Fibroblast of skin of right quadriceps (primary cell): Measurements from ENCODE around the gene HIPK4.
"Not testable (repeated sequence)": the region's sequence is repeated elsewhere in the genome, so short reads cannot be mapped to it uniquely, and the experiment has no call there.

ENCODE experiments used
- DNase-seq: peaks from one replicate; pipeline ENCODE4 v3.0.0-alpha.2; 2013

The HIPK4 gene, protein sequence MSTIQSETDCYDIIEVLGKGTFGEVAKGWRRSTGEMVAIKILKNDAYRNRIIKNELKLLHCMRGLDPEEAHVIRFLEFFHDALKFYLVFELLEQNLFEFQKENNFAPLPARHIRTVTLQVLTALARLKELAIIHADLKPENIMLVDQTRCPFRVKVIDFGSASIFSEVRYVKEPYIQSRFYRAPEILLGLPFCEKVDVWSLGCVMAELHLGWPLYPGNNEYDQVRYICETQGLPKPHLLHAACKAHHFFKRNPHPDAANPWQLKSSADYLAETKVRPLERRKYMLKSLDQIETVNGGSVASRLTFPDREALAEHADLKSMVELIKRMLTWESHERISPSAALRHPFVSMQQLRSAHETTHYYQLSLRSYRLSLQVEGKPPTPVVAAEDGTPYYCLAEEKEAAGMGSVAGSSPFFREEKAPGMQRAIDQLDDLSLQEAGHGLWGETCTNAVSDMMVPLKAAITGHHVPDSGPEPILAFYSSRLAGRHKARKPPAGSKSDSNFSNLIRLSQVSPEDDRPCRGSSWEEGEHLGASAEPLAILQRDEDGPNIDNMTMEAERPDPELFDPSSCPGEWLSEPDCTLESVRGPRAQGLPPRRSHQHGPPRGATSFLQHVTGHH

DNA sequence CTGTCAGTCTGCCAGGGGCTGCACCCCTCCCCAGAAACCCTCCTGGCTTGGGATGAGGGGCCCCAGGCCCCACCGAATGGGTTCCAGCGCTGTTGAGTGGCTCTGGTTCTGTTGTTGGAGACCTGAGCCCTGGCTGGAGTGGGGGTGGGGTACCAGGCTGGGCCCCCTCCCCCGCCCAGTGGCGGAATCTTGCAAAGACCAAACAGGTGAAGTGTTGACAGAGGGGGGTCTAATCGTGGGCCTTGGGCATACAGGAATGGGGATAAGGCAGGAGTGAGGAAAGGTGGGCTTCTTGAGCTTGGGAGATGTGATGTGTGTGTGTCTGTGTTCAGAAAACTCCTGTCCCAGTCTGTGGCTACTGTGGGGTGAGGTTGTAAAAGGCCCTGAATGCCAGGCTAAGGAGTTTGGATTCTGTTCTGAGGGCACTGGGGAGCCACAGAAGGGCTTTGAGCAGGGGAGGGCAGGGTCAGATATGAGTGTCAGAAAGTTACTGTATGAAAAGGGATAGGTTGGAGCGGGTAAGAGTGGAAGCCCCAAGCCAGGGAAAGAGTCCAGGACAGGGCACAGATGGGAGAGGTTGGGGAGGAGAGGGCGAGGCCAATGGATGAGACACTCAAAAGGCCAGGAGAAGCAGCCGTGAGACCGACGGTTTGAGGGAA is at the start of gene HIPK4:
HIPK4 (minus strand) TSS at position 98 of the 659 bp plus-strand sequence. CDS start 279 bp downstream, outside the sequence.
- no peak for DNase-seq

DNA sequence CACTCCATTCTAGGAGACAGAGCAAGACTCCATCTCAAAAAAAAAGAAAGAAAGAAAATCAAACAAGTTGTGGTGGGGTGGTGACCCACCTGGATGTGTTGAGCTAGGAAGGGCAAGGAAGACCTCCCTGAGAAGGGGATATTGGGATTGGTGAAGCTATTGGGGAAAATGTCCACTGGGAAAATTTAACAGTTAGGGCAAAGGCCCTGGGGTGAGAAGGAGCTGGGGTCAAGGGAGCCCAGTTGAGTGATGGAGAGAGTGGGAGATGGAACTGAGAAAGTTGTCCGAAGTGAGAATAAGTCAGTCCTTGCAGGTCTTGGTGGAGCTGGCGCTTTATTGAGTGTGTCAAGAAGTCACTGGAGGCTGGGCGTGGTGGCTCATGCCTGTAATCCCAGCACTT is 48.3 kb upstream of the HIPK4 start:
- no peak for DNase-seq

DNA sequence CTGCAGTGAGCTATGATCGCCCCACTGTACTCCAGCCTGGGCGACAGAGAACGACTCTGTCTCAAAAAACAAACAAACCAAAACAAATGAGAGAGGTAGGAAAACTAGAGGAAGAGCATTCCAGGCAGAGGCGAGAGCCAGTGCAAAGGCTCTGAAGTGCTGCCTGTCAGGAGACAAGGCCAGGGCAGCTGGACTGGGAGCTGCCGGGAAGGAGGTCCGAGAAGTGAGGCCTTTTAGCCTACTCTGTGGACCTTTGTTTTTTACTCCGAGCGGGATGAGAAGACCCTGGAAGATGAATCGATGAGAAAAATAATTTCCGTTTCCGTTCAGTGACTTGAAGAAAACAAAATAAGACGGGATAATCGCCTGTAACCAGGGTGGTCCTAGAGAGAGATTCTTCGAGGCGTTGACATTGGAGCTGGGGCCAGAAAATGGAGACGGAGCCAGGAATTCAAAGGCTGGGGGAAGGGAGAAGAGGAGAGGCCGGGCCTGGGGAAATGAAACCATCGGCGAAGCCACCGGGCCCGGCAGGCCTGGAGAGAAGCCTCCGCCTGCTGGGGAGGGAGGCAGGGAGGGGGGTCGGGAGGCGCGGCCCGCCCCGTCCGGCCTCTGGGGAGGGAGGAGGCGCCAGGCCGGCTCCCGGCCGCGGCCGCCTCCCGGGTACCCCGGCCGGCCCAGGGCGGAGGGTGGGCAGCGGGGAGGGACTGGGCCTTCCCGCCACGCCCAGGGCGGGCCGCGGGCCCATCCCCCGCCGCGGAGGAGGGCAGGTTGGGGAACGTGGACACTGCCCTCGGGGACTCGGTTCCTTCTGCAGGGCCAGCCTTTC is 43.6 kb upstream of the HIPK4 start:
- DNase-seq: peak; percentile 92

DNA sequence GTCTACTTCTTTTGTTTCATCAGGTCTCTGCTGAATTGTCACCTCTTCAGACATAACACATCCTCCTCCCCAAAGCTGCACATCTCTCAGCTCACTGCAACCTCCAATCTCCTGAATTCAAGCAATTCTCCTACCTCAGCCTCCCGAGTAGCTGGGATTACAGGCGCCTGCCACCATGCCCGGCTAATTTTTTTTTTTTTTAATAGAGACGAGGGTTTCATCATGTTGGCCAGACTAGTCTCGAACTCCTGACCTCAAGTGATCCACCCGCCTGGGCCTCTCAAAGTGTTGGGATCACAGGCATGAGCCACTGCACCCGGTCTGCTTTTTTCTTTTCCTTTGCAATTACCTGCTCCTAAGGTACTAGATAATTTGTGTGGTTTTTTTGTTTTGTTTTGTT is 42.8 kb upstream of the HIPK4 start:
- DNase-seq: not testable (repeated sequence)

DNA sequence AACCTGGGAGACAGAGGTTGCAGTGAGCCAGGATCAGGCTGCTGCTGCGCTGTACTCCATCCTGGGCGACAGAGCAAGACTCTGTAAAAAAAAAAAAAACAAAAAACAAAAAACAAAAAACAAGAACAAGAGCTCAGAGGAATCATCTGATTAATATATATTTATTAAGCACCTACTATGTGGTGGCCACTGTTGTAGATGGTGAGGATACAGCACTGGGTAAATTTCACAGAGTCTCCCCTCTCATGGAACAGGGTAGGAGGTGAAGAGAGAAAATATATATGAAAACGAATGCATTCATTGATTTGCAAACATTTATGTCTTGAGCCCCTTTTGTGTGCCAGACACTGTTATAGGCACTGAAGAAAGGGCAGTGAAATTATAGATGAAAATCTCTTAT is 41.7 kb upstream of the HIPK4 start:
- DNase-seq: no peak

DNA sequence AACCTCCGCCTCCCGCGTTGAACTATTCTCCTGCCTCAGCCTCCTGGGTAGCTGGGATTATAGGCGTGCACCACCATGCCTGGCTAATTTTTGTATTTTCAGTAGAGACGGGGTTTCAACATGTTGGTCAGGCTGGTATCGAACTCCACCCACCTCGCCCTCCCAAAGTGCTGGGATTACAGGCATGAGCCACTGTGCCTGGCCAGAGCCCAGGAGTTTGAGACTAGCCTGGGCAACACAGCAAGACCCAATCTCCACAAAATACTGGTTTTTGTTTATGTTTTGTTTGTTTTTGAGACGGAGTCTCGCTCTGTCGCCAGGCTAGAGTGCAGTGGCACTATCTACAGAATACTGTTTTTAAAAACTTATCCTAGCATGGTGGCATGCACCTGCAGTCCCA is 40.3 kb upstream of the HIPK4 start:
- not testable (repeated sequence) for DNase-seq

DNA sequence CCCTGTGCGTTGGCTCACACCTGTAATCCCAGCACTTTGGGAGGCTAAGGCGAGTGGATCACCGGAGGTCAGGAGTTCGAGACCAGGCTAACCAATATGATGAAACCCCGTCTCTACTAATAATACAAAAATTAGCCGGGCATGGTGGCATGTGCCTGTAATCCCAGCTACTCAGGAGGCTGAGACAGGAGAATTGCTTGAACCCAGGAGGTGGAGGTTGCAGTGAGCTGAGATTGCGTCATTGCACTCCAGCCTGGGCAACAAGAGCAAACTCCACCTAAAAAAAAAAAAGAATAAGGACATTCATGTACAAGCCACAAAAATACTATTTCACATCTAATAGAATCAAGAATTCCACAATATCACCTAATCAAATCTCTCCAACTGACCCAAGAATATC is 38.2 kb upstream of the HIPK4 start:
- DNase-seq: not testable (repeated sequence)

DNA sequence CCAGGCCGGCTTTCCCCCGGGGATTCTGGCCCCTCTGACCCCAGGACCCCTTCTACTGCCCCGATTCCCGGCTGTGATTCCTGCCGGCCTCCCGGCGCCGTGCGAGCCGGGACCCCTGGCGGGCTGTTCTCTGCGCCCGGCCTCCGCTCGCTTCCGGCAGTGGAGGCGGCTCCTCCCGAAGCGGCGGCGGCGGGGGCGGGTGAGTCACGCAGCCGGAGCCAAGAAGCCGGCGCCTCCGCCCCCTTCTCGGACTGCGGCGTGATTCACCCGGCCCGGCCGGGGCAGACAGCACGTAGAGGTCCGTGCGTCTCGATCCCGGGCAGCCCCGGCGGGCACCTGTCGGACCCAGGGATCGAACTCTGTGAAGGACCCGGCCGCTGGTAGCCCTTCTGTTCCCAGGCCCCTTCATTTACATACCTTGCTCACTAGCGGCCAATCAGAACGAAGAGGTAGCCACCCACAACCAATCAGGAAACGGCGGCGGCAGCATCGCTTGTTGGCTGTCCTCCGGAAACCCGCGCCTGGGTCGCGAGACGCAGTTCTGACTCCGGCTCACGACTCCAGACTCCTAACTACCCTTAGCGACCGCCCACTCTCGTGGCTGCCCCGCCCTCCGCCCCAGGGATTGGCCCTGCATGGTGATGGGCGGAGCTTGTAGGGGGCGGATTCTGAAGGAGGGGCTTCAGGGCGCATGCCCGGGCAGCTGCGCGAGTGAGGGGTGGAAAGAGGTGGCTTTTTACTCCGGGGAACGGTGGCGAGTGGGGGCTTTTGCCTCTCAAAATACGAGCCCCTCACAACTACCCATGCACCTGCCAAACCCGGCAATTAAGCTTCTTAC is 35.7 kb upstream of the HIPK4 start, which contains the start of gene SERTAD1:
SERTAD1 (minus strand) TSS at position 543 of the 838 bp plus-strand sequence. CDS start 2,446 bp downstream, outside the sequence.
- DNase-seq: peak; percentile 99

DNA sequence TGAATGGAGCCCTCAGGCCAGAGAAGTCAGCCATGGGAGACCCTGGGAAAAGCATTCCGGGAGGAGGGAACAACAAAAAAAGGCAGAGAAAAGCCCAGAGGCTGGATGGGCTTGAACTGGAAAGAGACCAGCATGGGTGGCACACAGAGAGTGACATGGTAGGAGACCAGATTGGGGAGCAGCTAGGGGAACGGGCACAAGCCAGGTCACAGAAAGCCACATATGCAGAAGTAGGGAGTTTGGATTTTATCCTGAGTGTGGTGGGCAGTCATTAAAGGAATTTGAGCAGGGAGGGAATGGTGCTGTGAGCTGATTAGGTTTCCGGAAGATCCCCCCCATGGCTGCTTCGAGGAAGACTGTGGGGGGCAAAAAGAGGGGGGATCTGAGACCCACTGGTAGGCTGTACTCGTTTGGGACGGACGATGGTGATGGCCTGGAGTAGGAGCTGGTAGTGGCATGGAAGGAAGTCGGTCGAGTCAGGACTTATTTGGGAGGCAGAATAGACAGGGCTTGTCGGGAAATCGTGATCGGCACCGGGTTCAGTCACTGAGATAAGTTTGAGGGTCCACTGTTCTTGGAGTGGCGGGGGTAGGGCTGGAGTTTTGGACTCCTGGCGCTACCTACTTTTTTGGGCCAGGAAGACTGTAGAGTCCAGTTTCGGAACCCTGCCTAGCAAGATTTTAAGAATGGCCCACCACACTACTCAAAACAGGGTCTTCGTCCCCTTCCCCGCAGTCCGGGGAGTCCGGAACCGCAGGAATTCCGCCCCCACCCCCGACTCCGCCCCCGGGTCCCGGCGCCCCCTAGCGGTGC is 34.9 kb upstream of the HIPK4 start:
- DNase-seq: peak; percentile 24

DNA sequence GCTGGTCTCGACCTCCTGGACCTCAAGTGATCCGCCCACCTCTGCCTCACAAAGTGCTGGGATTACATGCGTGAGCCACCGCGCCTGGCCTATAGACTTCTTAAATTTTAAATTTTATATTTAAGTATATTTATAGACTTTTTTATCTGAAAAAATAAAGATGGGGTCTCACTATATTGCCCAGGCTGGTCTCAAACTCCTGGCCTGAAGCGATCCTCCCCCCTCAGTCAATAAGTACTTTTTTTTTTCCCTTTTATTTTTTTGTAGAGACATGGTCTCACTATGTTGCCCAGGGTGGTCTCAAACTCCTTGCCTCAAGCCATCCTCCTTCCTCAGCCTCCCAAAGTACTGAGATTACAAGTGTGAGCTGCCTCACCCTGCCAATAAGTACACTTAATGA is 34.0 kb upstream of the HIPK4 start:
- no peak for DNase-seq

DNA sequence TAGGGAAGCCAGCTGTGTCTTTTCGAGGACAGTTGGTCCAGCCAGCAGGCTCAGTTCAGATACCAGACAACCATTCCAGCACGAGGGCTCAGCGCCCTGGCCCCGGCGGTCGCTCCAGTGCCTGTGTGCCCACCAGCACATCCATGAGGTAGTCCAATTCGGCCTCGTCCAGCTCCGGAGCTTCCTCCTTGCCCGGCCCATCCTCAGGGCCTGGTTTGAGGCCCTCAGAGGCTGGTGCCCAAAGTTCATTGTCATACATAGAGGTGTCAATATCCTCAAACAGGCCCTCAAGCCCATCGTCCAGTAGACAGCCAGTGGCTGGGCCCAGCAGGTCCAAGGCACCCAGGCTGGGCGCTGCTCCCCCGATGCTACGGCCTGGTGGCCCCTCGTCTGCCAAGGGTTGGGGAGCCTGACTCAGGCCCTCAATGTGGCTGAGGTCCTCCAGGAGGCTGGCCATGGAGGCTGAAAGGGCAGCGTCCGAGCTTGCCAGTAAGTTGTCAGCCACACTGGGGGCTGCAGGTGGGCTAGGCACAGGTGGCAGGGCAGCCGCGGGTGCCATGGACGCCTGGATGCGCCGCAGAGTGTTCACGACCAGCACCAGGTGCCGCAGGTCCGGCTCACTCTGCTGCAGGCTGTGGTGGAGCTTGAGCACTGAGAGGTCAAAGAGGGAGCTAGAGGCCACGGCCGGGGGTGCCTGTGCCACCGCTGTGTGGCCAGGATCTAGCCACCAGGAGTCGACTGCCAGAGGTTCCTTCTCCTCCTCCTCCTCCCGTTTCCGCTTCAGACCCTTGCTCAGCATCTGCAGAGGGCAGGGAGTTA is 33.0 kb upstream of the HIPK4 start:
- no peak for DNase-seq

DNA sequence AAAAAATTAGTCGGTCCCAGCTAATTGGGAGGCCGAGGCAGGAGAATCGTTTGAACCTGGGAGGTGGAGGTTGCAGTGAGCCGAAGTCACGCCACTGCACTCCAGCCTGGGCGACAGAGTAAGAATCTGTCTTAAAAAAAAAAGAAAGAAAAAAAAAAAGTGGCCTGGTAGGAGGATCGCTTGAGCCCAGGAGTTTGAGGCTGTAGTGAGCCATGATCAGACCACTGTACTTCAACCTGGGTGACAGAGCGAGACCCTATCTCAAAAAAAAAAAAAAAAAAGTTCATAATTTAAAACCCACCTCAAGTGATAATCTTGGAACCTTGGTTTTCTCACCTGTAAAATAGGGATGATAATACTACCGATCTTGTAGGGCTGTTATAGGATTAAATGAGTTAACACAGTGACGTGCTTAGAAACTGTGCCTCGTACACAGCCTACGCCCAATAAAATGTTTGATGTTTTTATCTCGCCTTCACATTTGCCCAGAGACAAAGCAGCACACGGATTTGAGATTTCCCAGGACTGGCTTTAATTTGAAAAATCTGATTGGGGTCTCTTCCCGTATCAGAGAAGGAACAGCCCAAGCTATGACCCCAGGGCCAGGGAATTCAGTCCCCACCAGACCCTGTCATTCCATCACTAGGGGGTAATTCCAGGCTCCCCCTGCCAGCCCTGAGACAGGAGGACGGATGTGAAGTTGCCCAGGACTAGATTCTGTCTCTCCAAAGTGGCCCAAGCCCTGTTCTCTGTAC is 32.2 kb upstream of the HIPK4 start:
- no peak for DNase-seq

DNA sequence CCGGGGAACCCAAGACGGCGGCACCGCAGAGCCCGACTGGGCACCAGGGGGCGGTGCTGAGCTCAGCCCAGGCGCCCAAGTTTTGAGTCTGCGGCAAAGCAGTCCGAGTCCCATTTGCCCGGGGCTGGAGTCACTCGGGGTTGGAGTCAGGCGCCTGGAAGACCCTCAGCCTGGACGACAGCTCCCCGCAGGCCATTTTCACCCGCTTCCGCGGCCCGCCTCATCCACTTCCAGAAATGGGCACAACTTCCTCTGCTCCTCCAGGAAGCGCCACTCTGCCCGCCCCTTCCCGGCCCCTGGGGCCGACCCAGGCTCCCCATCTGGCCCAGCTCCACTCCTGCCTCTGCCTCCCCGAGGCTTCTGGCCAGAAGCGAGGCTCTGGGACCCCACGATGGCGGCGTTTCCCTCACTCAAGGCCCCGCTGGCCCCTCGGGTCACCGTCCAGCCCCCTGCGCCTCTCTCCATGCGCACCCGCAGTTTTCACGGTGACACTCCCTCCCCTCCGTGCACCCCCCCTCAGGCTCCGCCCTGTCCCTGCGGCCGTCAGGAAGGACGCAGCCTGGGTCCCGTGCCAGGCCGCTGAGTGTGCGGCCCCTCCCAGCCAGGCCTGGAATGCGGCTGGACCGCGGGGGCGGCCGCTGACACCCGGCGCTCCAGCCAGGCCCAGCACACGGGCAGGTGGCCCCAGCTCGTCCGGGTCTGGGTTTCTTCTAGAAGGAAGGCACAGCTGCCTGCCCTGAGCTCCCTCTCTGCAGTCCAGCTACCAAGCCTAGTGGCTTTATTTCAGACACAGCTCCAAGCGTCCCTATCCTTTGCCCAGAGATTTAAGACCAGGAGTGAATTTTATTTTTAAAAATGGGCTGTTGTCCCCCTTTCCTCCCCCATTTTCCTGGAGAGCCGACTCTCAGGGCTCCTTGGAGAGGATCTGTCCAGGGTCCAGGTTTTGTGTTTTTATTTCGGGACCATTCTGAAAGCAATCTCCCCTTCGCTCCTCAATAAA is 31.1 kb upstream of the HIPK4 start:
- peak; percentile 83 for DNase-seq

DNA sequence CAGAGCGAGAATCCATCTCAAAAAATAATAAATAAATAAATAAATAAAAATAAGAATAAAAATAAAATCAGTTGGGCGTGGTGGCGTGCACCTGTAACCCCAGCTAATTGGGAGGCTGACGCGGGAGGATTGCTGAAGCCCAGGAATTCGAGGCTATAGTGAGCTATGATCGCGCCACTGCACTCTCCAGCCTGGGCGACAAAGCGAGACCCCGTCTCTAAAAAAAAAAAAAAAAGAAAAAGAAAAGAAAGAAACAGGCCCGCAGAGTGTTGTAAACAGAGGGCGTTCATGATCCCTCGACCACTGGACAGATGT is 30.4 kb upstream of the HIPK4 start:
- no peak for DNase-seq

DNA sequence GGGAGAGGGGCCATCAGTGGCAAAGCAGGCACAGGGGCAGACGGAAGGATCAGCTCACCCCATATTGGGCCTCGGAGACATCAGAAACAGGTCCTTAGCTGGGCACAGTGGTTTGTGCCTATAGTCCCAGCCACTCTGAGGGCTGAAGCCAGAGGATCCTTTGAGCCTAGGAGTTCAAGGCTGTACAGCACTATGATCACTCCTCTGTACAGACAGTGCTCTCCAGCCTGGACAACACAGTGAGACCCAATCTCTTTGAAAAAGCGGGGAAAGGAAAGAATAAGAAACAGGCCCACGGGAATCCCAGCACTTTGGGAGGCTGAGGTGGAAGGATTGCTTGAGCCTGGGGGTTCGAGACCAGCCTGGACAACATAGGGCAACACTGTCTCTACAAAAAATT is 29.8 kb upstream of the HIPK4 start:
- no peak for DNase-seq

DNA sequence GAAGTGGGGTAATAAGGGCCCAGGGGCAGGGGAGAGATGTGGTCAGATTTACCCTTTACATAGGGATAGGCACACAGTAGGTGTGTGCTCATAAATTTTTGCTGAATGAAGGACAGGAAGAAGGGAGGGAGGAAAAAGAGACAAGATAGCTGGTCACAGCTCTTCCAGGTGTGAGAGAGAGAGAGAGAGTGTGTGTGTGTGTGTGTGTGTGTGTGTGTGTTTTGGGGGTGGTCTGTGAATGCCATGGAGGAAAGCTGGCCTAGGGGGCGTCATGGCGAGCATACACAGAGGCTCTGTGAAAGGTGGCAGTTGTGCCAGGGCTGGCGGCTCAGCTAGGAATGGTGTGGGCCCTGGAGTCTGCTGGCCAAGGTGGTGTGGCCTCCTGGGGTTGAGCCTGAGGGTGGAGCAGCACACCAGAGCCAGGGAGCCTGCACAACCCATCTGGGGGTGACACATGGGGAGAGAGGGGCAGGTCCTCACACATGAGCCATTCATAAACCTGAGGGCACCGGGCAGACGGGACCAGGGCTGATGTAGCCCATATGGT is 29.2 kb upstream of the HIPK4 start:
- DNase-seq: no peak

DNA sequence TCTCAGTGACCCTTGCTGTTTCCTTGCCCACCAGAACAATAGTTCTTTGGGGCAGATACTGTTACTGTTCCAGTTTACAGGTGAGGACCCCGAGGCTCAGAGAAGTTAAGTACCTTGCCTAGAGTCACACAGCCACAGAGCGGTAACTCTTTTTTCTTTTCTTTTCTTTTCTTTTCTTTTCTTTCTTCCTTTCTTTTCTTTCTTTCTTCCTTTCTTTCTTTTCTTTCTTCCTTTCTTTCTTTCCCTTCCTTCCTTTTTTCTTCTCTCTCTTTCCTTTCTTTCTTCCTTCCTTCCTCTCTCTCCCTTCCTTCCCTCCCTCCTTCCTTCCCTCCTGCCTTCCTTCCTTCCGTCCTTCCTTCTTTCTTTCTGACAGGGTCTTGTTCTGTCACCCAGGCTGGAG is 28.1 kb upstream of the HIPK4 start:
- DNase-seq: no peak

DNA sequence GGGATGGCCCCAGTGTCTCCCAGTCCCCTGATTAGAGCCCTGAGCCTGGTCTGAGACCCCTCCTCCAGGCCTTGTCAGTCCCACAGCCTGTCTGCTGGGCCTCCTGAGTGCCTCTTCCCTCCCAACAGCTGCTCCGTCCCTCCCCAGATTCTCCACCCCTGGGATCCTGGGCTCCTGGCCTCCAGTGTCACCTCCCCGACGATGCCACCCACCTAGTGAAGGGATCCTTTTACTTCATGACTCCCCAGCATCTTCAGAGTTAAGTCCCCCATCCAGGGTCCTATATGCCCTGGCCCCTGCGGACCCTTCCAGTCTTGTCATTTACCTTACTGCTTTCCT is 27.6 kb upstream of the HIPK4 start:
- DNase-seq: no peak
